Left ventricle myocardium superior (tissue), 1 donor: ENCODE data around the gene SEMA3G. TPM values are rescaled to one million over a fixed set of nuclear protein-coding genes. Genes with fewer than 3 reads are reported as not detected.
A peak's percentile ranks its signal among the peaks of the same experiment; 100 is the strongest.

Source experiments
- ATAC-seq: fragments of 200-7000 bp; cut with Tn5 transposase; one replicate; pipeline ENCODE4 v1.9.1; 2020; ENCODE audit warnings: mild to moderate bottlenecking, moderate library complexity
- DNase-seq: peaks from one replicate; pipeline ENCODE4 v3.0.0-alpha.2; 2020
- intact Hi-C: fragments of 100-400 bp; cut with micrococcal nuclease; formaldehyde crosslinking; loops from one replicate; pipeline ENCODE4 v1.11.0; 2022
- total RNA-seq: library from RNA; stranded (reverse); fragmentation: NEBNext Ultra II Directional; extraction: Animal tissue kit (Norgen Biotek cat#: 25700); gene quantifications from one replicate; pipeline ENCODE4 v1.2.1, GENCODE V29; 2021
- donor health status: DM: no; HTN: yes; CAD: no; lungs with severe emphysema.

SEMA3G gene
- total RNA-seq, 1 donor from 2014 or later: 9.1 TPM

DNA sequence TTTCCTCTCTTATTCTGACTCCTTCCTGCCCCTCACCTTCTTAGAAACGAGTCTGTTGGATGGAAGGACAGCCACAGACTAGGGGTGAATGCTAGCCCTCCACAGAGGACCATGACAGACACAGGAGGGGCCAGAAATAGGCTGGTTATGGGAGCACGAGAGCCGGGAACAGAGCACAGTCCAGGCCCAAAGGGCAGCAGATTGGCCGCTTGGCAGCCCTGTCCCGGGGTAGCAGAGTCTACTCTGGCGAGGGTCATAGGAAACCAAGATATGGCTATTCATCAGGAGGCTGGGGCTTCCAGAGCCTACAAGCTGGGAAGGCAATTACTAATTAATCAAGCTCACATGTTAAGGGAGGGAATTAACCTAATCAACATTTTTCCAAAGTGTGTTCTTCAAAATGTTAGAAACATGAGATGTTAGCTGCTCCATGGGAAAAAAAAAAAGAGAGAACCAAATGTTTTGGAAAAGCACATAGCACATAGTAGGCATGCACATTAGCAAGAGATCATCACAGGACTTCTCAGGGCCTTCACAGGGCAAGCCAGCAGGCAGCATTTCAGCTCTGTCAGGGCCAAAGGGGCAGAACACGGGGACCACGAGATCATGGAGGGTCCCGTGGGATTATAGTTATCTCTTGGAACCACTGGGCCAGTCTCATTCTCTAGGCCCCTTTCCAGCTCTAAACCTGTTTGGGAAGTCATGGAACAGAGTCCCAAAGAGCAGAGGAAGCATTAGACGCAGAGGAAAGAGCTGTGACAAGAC, 13.3 kb downstream of the SEMA3G start:
- intact Hi-C loops: no loop called here
- ATAC-seq (peak; percentile 25), DNase-seq (no peak)

DNA sequence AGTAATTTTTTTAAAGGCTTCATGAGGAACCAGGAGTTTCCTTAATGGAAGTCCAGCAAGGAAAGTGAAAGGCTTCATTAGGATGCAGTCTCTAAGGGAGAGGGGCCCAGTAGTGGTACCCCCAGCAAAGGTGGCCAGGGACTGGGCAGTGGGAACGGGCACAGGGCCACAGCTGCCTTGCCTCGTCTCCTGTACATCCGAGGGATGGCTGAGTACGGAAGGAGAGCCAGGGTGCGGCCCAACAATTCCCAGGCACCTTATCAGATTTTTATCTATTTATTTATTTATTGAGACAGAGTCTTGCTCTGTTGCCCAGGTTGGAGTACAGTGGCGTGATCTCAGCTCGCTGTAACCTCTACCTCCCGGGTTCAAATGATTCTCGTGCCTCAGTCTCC, 14.5 kb downstream of the SEMA3G start:
- intact Hi-C loops: no loop called here
- DNase-seq: no peak

DNA sequence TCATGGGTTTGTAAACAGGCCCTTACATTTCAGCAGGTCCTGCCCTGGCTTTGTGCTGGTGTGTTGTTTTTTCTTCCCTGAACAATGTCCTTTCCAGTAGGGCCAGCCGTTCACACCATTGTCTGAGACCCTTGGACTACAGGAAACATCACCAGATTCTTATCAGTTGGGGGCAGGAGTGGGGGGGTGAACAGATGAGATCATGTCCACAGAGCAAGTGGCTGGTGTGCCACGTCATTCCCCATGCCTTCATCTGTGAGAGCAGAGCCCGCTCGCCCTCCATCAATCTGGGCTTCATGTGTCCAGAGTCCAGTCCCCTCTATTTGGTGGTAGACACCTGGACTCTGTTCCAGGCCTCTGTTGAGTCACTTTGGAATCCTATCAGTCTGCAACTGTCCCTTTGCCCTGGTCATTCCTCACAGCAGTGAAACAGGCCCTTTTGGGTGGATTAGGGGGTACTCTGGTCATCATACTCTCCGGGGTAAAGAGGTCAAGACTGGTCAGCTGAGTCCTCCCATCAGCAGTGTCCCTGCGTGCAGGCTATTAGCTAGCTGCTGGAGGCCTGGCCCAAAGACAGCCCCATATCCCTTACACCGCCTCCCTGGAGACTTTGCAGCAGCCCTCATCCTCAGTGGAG, 15.0 kb downstream of the SEMA3G start:
- intact Hi-C loops: no loop called here
- ATAC-seq (peak; percentile 6), DNase-seq (no peak)

More for the DNA sequence above, 14.5 kb downstream of the SEMA3G start:
- no peak for ATAC-seq

DNA sequence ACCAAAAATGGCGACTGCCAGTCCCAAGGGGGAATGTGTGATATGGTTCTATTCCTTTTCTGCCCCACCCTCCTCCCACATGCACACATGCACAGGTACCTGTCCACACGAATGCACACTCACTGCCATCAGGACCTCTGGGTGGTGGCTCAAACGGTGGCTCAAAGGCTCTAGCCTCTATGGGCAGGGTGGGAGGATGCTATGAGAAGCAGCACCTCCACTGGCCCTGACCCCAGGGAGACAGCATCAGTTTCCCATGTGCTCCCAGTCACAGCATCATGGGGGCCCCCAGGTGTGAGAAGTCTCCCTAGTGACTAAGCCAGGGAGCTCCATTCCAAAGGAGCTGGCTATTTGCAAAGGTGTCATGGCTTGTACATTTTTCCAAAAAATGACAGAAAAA, 15.9 kb downstream of the SEMA3G start:
- intact Hi-C loops: no loop called here
- DNase-seq (no peak), ATAC-seq (no peak)

DNA sequence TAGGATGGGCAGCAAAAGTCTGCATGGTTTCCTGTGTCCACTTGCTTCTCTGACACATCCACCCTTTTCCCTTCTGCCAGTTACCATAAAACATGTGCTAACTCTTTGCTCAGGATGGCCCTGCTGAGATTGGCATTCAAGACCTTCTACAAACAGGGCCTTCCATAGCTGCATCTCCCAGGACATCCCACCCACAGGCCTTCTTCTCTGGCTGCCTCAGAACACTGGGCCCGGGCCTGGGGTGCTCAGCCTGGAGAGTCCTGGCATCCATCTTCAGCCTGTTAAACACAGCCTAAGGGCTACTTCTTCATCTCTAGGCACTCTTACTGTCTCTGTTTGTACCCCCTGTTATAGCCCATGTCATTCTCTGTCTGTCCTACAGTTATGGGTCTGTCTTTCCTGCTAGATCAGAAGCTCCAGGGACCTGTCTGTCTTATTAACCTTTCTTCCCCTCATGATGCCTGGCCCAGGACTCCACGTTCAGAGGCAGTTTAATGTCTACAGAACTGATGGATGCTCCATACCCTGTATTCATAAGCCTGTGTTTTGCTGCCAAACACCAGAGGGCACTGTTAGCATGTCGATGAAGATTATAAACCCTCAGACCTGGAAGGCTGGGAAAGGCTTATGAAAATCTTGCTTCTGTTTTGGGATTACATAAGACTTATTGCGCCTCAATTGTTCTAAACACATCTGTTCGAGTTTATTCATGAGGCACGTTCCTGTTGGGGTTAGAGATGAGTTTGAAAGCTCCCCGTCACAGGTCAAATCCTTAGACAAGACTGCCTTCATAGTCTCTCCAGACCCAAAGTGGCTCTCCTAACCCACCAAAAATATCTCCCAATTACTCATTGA, 16.5 kb downstream of the SEMA3G start:
- DNase-seq (no peak), ATAC-seq (peak; percentile 81)
- intact Hi-C loops: no loop called here

DNA sequence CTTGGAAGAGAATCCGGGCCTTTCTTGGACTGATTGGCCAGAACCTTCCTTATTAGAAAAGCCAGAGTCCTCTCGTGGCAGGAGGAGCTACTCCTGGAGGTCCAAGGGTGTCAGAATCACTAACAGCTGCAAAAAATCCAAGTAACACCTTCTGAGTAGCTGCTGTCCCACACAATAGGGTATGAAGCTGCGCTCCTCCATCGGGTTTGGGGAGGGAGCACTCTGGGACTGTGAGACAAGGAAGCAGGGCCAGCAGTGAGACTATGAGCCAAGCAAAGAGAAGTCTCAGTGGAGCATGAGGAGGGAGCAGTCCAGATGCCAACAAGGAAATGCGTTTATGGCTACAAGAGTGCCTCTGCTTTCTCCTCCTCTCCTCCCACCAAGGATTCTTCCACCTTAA, 21.7 kb downstream of the SEMA3G start:
- peak; percentile 77 for ATAC-seq
- intact Hi-C loops: no loop called here
- no peak for DNase-seq

DNA sequence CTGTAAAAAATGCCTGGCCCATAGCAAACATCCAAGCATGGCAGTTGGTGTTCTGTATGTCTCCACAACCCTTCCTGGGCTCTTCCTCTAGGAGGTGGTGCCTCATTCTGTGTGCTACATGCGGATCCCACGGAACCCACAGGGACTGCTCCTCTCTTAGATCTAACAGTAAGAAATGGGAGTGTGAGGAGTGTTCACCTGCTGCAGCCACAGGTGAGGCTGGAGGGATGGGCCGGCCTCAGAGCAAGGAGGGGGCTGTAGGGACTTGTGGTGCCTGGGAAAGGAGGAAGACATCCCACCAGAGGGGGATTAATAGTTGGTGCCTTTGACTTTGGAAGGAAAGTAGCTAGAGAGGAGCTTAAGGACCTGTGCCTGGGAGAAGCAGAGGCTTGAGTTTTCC, 22.2 kb downstream of the SEMA3G start:
- ATAC-seq: no peak
- DNase-seq: no peak
- intact Hi-C loops: no loop called here

DNA sequence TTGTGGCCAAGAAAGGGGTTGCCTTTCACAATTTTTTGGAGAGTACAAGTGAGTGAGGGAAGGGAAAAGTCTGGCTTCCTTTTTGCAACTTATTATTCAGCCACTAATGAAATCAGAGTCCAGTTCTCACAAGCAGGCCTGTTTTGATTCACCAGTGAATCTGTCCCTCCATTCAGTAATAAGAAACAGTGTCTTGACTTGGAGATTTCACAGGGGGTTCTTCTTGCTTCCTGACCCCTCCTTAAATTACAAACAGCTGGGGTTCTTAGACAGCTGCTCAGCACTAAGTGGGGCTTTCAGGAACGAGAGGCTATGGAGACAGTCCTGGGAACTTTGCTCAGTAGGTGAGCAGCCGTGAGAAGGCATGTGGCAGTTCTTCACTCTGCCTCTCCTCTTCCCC, 24.5 kb downstream of the SEMA3G start:
- ATAC-seq (no peak), DNase-seq (no peak)
- intact Hi-C loops: no loop called here

DNA sequence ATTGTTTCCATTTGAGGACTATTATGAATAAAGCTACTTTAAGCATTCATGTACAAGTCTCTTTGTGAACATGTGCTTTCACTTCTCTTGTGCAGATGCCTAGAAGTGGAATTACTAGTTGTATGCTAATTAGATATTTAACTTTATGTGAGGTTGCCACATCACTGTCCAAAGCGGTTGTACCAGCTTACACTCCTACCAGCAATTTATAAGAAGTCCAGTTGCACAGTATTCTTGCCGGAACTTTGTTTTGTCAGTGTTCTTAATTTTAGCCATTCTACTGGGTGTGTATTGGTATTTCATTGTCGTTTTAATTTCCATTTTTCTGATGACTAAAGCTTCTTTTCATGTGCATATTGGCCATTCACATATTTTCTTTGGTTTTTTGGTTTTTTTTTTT, 29.1 kb downstream of the SEMA3G start:
- ATAC-seq: no peak
- DNase-seq: no peak
- intact Hi-C loops: no loop called here

DNA sequence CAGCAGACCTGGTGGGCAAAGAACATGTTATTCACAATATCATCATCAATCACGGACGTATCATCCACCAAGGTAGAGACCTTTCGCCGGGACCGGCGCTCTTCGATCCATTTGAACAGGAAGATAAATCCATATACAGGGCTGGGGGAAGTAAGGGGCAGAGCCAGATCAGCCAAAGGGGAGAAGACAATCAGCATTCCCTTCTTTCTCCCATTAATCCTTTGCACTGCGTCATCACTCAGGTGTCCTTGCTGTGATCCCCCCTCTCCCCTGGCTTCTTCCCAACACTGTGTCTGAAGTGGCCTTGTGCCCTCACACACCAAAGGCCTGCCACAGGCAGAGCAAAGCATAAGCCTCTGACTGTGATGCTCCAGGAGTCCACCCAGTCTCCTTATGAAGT, 36.4 kb downstream of the SEMA3G start:
- DNase-seq: no peak
- intact Hi-C loops: no loop called here
- no peak for ATAC-seq

DNA sequence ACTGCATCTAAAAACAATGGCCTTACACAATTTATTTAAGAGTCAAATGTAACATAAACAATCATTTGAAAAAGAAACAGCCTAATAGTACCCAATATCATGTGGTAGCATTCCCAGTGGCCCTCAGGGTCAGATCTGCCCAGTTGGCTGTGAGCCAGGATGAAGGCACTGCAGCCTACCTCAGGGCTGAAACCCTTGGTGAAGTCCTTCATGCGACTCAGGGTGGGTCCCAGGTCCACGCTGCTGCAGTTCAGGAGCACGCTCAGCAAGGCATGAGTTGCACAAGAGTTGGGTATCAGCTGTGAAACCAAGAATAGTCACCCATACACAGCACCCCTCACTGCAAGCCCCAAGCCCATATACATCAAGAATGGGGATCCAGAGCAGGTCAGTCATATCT, 37.1 kb downstream of the SEMA3G start:
- ATAC-seq (no peak), DNase-seq (peak; percentile 23)
- intact Hi-C loops: no loop called here

DNA sequence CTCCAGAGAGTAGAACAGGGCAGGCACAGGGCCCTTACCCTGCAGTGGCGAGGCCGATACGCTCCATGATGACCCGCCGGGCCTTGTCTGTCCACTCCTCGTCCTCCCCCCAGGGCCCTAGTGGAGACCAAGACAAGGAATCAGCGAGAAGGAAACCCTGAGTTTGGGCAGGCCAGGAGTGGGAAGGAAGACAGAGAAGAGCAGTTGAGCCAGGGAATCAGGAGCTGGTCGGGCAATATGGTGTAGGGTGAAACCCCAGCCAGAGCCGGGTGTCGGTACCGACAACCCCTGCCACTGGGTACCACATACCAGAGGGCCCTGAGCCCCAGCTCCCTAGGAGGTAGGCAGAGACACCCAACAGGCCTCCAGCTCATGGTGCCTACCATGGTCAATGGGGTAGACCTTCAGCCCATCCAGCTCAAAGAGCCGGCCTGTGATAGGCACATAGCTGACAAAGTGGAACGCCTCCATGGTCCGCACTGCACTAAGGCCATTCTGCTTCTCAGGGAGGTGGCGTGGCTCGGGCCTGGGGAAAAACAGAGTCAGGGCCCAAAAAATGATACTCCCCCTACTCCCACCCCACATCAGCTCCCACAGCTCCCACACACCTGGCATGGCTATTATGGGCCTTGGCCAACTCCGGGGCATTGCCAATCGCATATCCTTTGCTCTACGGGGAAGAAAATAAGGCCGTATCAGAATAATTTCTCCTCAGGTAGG, 38.0 kb downstream of the SEMA3G start:
- DNase-seq (peak; percentile 23), ATAC-seq (no peak)
- intact Hi-C loops: no loop called here

DNA sequence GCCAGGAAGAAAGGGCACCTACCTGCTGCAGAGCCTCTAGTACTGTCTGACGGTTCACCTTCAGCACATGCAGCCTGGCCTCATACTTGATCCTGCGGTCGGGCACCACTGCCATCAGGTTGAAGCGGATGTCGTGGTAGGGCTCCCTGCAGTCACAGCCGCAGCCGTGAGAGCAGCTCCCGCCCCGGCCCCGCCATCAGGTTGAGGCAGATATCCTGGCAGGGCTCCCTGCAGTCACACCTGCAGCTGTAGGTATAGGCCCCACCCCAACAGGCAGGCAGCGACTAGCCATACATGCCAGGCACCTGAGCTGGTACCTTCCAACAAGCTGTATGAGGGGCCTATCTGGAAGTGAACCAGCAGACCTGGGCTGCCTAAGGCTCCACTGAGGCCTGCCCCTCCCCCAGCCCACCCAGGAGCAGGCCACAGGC, 38.7 kb downstream of the SEMA3G start:
- intact Hi-C loops: no loop called here
- ATAC-seq: no peak
- DNase-seq: peak; percentile 29

DNA sequence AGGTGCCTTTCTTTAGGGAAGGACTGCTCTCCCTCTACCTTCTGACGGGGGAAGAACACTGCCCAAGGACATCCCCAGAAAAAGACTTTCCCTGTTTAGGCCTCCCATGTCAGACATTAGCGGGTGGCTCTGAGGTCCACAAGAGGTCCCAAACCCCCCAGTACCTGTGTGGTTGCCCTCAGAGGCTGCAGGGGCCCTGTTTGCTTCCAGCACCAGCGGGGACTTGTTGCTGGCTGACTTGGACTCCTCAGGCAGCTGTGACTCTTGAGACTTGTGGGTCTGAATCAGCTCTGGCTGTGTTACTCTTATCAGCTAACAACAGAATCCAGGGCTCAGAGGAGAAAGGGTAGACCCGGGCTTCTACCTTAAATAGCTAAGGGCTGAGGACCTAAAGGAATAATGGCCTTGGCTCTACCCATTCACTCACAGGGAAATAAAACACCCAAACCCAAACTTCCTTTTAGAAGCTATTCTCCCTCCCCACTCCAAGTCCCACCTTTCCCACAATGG, 39.2 kb downstream of the SEMA3G start:
- peak; percentile 13 for DNase-seq
- no peak for ATAC-seq
- intact Hi-C loops: no loop called here

DNA sequence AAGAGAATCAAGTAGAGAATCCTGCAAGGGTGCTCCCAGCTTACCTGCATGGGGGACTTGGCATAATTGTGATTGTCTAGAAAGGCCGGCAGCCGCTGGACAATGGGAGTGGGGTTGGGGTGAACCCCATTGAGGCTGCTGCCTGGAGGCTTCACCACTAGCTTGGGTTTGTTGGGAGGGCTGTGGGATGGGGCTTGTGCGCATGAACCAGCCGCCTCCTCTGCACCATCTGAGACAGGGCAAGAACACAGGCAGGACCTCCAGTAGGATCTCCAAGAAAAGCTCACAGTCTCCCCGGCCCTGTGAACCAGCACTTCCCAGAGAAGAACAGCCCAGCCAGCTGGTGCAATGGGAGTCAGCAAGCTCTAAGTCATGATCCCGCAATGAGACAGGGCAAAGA, 39.8 kb downstream of the SEMA3G start:
- ATAC-seq (no peak), DNase-seq (peak; percentile 7)
- intact Hi-C loops: no loop called here

DNA sequence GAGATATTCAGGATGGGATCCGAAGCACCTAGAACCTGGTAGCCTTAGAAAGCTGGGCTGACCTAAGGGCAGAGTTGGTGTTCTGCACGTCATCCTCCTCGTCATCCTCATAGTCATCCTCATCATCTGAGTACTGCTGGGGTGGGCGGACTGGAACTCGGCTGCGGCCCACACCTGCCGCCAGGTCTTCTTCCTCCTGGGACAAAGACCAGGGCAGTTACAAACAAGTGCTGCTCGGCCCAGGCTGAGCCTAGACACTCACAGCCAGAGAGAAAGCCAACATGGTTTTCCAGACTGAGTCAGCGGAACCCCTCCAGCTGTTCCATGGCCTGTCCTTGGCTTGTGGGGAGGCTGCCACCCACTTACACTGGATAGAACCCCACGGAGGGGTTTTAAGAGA, 40.5 kb downstream of the SEMA3G start:
- intact Hi-C loops: no loop called here
- DNase-seq (peak; percentile 27), ATAC-seq (no peak)

DNA sequence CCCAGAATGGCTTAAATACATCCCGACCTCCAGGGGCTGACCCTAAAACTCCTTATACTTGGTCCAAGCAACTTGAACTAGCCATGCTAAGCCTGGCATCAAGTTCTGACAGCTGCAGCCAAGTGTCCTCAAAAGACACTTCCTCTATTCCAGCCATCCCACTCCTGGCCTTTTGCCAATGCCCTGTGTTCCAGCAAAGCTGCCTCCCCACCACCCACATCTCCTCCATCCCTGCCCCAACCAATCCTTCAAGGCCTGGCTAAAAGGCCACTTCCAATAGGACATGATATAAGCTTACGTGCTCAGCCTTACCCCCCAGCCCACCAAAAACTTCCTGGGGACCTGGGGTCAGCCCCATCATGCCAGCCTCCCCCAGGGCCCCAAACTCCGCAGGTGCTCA, 40.9 kb downstream of the SEMA3G start:
- intact Hi-C loops: no loop called here
- DNase-seq: peak; percentile 28

DNA sequence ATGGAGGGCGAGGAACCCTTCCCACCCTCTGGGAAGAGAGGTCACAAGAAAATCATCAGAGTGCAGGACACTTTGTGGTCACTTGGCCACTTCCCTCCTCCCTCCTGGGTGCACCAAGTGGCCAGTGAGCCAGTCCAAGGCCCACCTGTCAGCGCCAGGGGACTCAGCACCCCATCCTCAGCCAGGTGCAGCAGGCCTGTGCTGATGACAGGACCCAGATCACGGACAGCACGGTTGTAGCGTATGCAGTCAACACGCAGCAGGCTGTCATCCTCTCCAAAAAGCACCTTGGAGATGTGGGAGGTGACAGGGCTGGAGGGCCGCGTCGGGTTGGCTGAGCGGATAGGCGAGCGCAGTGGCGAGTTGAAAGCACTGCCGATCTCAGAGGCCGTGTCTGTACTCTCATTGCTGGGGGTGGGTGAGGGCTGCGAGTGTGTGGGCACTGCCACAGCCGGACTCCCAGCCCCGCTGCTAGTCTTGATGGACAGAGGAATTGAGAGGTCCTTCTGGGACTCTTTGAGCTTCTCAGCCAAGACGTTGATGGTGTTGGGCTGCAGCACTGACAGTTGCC, 41.5 kb downstream of the SEMA3G start:
- intact Hi-C loops: no loop called here
- no peak for ATAC-seq
- peak; percentile 24 for DNase-seq

More for the DNA sequence above, 40.9 kb downstream of the SEMA3G start:
- no peak for ATAC-seq

DNA sequence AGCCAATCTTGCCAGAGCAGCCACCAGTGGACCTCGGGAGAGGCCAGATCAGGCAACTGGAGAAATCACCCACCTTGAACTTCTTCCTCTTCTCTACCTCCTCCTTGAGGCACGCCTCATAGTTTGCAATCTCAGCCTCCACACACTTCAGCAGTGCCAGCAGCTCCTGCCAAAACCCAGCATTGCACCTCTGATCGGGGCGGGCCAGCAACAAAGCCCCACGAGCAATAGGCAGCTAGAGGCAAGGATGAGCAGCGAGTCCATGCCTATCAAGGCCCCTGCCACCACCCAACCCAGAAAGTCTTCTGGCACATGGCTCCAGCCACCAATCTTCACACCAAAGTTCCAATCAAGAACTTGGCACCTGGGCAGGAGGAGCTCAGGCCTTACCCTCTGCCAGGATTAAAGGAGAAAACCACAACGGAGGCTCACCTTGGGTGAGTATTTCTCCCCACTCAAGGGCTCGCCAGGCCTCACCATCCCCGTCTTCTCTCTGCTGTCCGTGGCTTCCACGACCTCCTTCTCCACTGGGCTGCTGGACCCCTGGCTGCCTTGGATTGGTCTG, 42.1 kb downstream of the SEMA3G start:
- no peak for ATAC-seq
- intact Hi-C loops: no loop called here
- peak; percentile 11 for DNase-seq
